Raji (cell line): ENCODE measurements around the gene SHROOM4.

Experiments used
- POLR2A ChIP-seq: IDR thresholded peaks from 2 replicates; pipeline ENCODE4 v1.6.1; 2011; ENCODE audit warnings: low read depth, low read length, control low read depth; ENCODE audit not compliant: insufficient read depth

The SHROOM4 gene

DNA sequence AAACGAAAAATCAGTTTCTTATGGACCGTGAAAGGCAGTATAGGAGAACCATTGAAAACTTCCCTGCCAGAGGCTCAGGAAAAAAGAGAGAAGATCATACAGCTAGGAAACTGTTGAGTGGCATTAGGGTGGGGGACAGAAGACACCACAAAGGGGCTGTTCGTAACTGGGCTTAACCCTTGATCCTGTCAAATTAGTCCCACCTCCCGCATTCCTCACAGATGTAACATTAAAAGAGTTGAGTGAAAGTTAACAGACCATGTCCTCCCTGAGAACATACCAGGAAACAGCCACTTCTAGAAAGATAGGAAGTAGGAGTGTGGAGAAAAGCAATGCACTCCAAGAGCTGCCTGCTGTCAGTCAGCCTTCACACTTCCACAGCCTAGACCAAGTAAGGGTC lies 8.7 kb downstream of the SHROOM4 start:
- no peak for TF ChIP-seq POLR2A

GRCh38 chrX:50801135-50801534 lies 12.9 kb downstream of the SHROOM4 start:
- TF ChIP-seq POLR2A, result no peak

GRCh38 chrX:50799531-50799961 lies 14.4 kb downstream of the SHROOM4 start:
- no peak for TF ChIP-seq POLR2A

DNA sequence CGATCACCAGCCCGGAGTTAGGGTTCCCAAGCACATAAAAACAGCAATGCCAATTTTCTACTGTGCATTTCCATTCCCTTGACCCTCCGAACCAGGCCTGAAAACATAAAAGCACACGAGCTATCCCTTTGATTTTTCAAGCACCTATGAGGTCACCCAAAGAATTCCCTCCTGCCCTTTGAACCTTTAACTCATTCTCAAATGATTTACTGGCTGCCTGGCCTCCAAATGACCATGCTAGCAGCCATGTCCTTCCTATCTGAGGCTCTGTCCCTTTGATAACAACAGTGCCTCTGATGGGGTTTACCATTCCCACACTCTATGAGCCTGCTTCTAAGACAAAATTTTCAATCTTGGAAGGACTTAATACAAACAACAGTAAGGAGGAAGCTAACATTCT lies 15.2 kb downstream of the SHROOM4 start:
- no peak for TF ChIP-seq POLR2A

DNA sequence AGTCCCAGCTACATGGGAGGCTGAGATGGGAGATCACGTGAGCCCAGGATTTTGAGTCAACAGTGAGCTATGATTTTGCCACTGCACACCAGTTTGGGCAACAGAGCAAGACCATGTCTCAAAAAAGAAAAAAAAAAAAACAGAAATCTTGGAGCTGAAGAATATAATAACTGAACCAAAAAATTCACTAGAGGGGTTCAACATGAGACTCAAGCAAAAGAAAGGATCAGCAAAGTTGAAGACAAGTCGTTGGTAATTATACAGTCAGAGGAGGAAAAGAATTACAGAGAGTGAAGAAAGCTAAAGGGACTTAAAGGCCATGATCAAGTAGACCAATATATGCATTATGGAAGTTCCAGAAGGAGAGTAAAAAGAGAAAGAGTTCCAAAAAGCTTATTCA lies 26.9 kb downstream of the SHROOM4 start:
- TF ChIP-seq POLR2A, result no peak

GRCh38 chrX:50780144-50780543 lies 33.9 kb downstream of the SHROOM4 start:
- TF ChIP-seq POLR2A, result no peak

DNA sequence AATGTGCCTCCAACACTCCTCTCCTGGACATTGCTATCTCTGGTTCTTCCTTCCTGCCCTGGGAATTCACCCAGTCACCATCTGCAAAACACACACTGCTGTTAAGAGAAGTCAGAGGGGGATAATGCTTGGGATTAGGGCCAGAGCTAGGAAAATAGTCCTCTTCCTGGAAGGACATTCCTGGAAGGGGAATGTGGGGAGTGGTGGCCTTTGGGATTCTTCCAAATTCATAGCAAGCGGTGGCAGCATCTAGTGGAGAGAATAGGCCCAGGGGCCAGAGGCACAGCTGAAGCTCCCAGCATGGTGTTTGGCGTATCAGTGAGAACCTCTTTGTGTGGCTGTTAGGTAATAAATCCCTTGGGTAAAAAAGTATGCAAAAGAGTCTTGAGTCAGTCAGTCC lies 34.3 kb downstream of the SHROOM4 start:
- no peak for TF ChIP-seq POLR2A

DNA sequence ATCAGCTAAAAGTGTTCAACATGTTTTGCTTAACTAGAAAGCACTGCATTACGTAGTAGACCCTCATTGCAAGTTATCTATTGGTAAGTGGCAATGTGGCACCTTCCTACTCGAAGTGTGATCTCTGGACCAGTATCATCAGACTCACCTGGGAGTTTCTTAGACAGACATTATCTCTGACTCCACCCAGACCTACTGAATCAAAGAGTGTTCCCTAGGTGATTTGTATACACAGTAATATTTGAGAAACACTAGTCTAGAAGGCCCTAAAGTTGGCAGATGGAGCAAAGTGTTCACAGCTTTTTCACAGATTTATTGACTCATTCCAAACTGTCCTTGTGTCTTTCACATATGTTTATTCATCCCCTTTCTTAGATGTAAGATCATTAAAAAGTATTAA lies 35.7 kb downstream of the SHROOM4 start:
- no peak for TF ChIP-seq POLR2A

- no peak for TF ChIP-seq POLR2A
Measured at GRCh38 chrX:50776248-50776647, 37.7 kb downstream of the SHROOM4 start.

GRCh38 chrX:50771382-50771781 lies 42.6 kb downstream of the SHROOM4 start:
- TF ChIP-seq POLR2A, result no peak

DNA sequence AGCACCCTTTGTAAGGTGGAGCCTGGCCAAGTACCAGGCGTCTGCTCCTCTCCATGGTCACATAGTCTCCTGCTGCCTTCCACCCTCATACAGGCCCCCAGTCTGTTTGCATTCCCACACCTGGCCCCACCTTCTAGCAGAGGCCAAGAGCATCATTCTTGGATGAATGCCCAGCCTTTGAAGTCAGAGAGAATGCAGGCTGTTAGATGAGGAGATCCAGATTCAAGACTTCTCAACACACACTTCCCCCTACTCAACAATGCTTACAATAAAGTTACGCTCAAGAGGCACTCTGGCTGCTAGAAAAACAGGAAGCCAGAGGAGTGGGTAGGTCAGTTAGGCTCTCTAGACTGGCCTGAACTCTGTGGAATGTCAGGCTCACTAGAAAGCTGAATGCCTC lies 43.3 kb downstream of the SHROOM4 start:
- TF ChIP-seq POLR2A, result no peak

DNA sequence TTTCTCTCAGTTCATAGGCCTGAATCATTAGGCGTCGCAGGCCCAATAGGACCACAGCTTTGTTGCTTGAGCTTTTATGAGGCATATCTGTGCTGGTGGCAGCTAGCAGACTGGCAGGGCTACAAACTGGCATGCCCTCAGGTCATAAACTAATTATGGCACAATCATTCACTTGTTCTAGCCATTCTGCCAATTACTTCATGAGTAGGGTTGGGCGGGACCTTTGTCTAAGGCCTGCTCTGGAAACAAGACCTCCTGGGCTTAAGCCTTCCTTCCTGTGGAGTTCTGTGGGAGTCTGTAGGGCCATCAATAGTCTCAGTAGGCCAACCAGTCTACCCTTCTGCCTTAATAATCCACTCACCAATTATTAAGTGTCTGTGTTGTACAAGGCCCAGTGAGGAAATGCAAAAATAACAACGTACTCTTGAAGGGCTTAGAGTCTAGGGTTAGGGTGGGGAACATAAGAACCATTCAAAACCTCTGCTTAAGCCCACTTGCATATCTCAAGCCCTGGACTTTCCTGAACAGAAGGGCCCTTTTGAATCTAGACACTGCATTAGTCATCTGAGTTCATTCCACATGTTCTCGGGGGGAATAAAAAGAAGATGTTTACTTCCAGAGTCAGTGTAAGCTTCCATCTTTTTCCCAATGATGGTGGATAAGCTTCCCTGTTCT lies 44.5 kb downstream of the SHROOM4 start:
- TF ChIP-seq POLR2A, result no peak

DNA sequence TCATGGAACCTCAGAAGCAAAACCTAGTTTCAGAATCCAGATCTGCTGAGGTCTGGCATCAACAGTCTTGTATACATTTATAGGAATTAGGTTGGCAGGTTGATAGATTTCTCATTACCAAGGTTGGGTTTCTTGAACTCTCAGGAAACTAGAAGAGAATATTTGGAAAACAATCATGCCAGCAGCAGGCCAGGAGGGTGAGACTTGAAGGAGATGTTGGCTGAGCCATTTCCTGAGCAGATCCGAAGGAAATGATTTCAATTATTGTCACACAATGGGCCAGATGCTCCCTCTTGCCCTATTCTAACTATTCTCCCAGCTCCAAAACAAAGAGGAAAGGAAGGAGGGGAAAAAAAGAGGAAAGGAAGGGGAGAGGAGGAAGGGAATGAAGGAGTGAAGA lies 45.2 kb downstream of the SHROOM4 start:
- TF ChIP-seq POLR2A, result no peak

DNA sequence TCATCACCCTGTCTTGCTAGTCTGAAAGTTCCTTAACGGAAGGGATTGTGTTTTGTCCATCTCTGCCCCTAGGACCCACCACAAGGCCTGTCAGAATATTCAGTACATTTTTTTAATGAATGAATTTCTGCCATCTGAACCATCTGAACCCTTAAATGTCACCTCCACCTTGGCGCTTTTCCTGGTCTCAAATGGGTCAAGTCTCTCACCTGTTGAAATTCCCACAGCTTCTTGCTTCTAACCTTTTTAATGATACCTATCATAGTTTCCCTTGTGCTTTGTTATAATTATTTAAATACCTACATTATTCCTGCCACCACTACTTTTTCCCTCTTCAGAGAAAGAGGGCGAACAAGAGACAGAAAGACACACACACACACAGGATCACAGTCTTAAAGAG lies 48.0 kb downstream of the SHROOM4 start:
- no peak for TF ChIP-seq POLR2A

GRCh38 chrX:50762578-50762977 lies 51.4 kb downstream of the SHROOM4 start:
- TF ChIP-seq POLR2A, result no peak

DNA sequence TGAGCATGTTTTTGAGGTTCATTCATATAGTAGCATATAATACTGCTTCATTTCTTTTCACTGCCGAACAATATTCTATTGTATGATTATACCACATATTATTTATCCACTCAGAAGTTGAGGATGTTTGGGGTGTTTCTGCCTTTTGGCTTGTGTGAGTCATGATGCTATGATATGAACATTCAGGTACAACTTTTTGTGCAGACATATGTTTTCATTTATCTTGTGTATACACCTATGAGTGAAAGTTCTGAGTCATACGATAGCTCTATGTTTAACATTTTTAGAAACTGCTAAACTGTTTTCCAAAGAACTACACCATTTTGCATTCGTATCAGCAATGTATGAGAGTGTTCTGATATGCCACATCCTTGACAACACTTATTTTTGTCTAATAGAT lies 57.7 kb downstream of the SHROOM4 start:
- TF ChIP-seq POLR2A, result no peak

DNA sequence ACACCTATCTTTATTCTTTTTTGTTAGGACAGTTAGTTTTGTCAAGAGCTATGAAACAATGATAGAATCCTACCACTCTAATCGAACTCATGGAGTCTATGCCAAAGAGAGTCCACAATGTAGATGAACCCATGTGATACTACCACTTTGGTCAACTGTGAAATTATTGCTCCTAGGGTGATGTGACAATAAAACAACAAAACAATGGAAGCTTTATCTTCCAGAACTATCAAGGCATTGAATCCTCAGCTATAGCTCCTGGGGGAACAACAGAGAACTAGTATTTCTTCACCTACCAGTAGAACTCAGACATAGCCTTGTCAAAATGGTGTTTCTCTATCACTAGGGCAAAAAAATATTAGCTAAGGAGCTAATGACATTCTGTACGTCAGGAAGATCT lies 62.9 kb downstream of the SHROOM4 start:
- TF ChIP-seq POLR2A, result no peak
